HCT116 (cell line): ENCODE results near the gene EHBP1. TPM values are rescaled to one million over a fixed set of nuclear protein-coding genes. Genes with fewer than 3 reads are reported as not detected.
A peak's percentile ranks its signal among the peaks of the same experiment; 100 is the strongest.

Source experiments
- ATAC-seq: fragments of 200-7000 bp; cut with Tn5 transposase; 2 replicates; pipeline ENCODE4 v1.9.1; 2020; ENCODE audit warnings: mild to moderate bottlenecking, moderate library complexity
- BruUV-seq: library from RNA; stranded (reverse); fragments of 400-500 nt; replicated peaks from 2 replicates; lab custom pipeline; 2021; lab: Mats Ljungman, UMichigan
- CTCF ChIA-PET: fragments of 300-600 bp; sonication (Branson Sonifier 250); formaldehyde crosslinking; loops from one replicate; lab custom pipeline; 2021; ENCODE audit warnings: antibody characterized with exemption; lab: Charles Lee
- POLR2A ChIA-PET: fragments of 300-600, 350-600 bp; sonication (Branson Sonifier 250); formaldehyde crosslinking; loops from one replicate; lab custom pipeline; 2021; ENCODE audit warnings: antibody characterized with exemption; lab: Charles Lee
- RAD21 ChIA-PET, 2 experiments: fragments of 300-600 bp; sonication (Branson Sonifier 250); formaldehyde crosslinking; loops; one replicate each; lab custom pipeline; 2023; ENCODE audit warnings: low total read pairs in 2 of 2; ENCODE audit not compliant: uncharacterized antibody in 2 of 2, unreplicated experiment in 2 of 2, low non-redundant PET in 1 of 2; lab: Charles Lee
- DNase-seq: peaks from one replicate; pipeline ENCODE4 v3.0.0-alpha.2; 2010; ENCODE audit warnings: low read depth, low spot score
- H2AFZ ChIP-seq: fragments of 200-600 bp; shearing (Covaris generic), sonication (generic); 2 replicates; pipeline ENCODE4 v1.6.1; 2017; ENCODE audit warnings: low read depth, mixed run types, mixed read lengths, antibody characterized with exemption, low read length; ENCODE audit not compliant: poor library complexity, severe bottlenecking
- H3K27ac ChIP-seq: 2 replicates; pipeline ENCODE4 v1.5.1; 2012; ENCODE audit warnings: low read depth, low read length
- H3K27me3 ChIP-seq: fragments of 200-600 bp; sonication (generic); 2 replicates; pipeline ENCODE4 v1.6.1; 2016; ENCODE audit warnings: mixed run types, low read length, mixed read lengths; ENCODE audit not compliant: insufficient read depth
- H3K36me3 ChIP-seq, 2 experiments: fragments of 200-500 bp in 1 of 2; fragments of 200-600 bp in 1 of 2; sonication (Bioruptor generic) in 1 of 2; sonication (generic) in 1 of 2; 2 replicates each; pipeline versions ENCODE4 v1.5.1 to v1.6.1; 2014 to 2016; ENCODE audit warnings: low read length in 2 of 2, inconsistent platforms in 1 of 2, mixed read lengths in 1 of 2, mixed run types in 1 of 2; ENCODE audit not compliant: insufficient read depth in 2 of 2, control insufficient read depth in 1 of 2
- H3K4me1 ChIP-seq, 2 experiments: fragments of 200-600 bp in 1 of 2; sonication (generic) in 1 of 2; 2 replicates each; pipeline versions ENCODE4 v1.5.1 to v1.6.1; 2012 to 2017; ENCODE audit warnings: low read length in 2 of 2, inconsistent platforms in 1 of 2, mild to moderate bottlenecking in 1 of 2, mixed read lengths in 1 of 2, mixed run types in 1 of 2, moderate library complexity in 1 of 2; ENCODE audit not compliant: insufficient read depth in 2 of 2, control insufficient read depth in 1 of 2
- H3K4me2 ChIP-seq: fragments of 200-600 bp; sonication (generic); 2 replicates; pipeline ENCODE4 v1.6.1; 2017; ENCODE audit warnings: mixed run types, low read length, mixed read lengths
- H3K4me3 ChIP-seq, 2 experiments: fragments of 200-600 bp in 1 of 2; sonication (generic) in 1 of 2; replicated peaks in 1 of 2; 2 replicates each; pipeline ENCODE4 v1.5.1; 2011 to 2016; ENCODE audit warnings: low read length in 2 of 2, control low read depth in 1 of 2, low read depth in 1 of 2, mild to moderate bottlenecking in 1 of 2, mixed read lengths in 1 of 2, mixed run types in 1 of 2
- H3K79me2 ChIP-seq: fragments of 200-600 bp; sonication (generic); 2 replicates; pipeline ENCODE4 v1.6.1; 2017; ENCODE audit warnings: mild to moderate bottlenecking, mixed run types, low read length, moderate library complexity, mixed read lengths; ENCODE audit not compliant: insufficient read depth
- H3K9ac ChIP-seq: fragments of 200-600 bp; sonication (generic); 2 replicates; pipeline ENCODE4 v1.6.1; 2016; ENCODE audit warnings: low read length, mixed read lengths
- H3K9me2 ChIP-seq: fragments of 200-600 bp; sonication (generic), shearing (Covaris generic); 2 replicates; pipeline ENCODE4 v1.6.1; 2017; ENCODE audit warnings: mixed run types, mild to moderate bottlenecking, moderate library complexity; ENCODE audit not compliant: insufficient read depth
- H3K9me3 ChIP-seq, 2 experiments: fragments of 200-500 bp in 1 of 2; fragments of 200-600 bp in 1 of 2; sonication (Bioruptor generic) in 1 of 2; sonication (generic) in 1 of 2; 2 replicates each; pipeline ENCODE4 v1.6.1; 2014 to 2017; ENCODE audit warnings: low read length in 2 of 2, mixed read lengths in 2 of 2, inconsistent platforms in 1 of 2, low read depth in 1 of 2, mild to moderate bottlenecking in 1 of 2, mixed run types in 1 of 2, moderate library complexity in 1 of 2; ENCODE audit not compliant: control insufficient read depth in 1 of 2, insufficient read depth in 1 of 2
- H4K20me1 ChIP-seq: fragments of 200-600 bp; sonication (generic), shearing (Covaris generic); 2 replicates; pipeline ENCODE4 v1.6.1; 2017; ENCODE audit warnings: mixed run types, mild to moderate bottlenecking, moderate library complexity; ENCODE audit not compliant: insufficient read depth
- CBX3 ChIP-seq: IDR thresholded peaks from 2 replicates; pipeline ENCODE4 v1.6.1; 2012; ENCODE audit warnings: low read depth
- CTCF ChIP-seq, 3 experiments: fragments of 200-600 bp in 1 of 3; sonication (generic) in 1 of 3; IDR thresholded peaks in 2 of 3; conservative IDR thresholded peaks in 1 of 3; 2 replicates each; pipeline ENCODE4 v1.5.1; 2012 to 2017; ENCODE audit warnings: low read depth in 2 of 3, low read length in 2 of 3, antibody characterized with exemption in 1 of 3, borderline replicate concordance in 1 of 3, control low read depth in 1 of 3, mild to moderate bottlenecking in 1 of 3, mixed read lengths in 1 of 3, mixed run types in 1 of 3, moderate library complexity in 1 of 3; ENCODE audit not compliant: insufficient read depth in 1 of 3
- EZH2phosphoT487 ChIP-seq: fragments of 200-600 bp; IDR thresholded peaks from 2 replicates; pipeline ENCODE4 v1.6.1; 2018; ENCODE audit warnings: antibody characterized with exemption, borderline replicate concordance
- FOSL1 ChIP-seq: IDR thresholded peaks from 2 replicates; pipeline ENCODE4 v1.6.1; 2012; ENCODE audit warnings: low read depth
- JUND ChIP-seq: IDR thresholded peaks from 2 replicates; pipeline ENCODE4 v1.6.1; 2012
- POLR2AphosphoS5 ChIP-seq: IDR thresholded peaks from 2 replicates; pipeline ENCODE4 v1.6.1; 2011; ENCODE audit warnings: mild to moderate bottlenecking, low read depth, low read length, moderate library complexity
- RAD21 ChIP-seq: IDR thresholded peaks from 2 replicates; pipeline ENCODE4 v1.6.1; 2012; ENCODE audit warnings: low read depth, mild to moderate bottlenecking
- SIN3A ChIP-seq: IDR thresholded peaks from 2 replicates; pipeline ENCODE4 v1.6.1; 2012; ENCODE audit warnings: low read depth
- YY1 ChIP-seq: IDR thresholded peaks from 2 replicates; pipeline ENCODE4 v1.6.1; 2011; ENCODE audit warnings: low read length, low read depth, moderate library complexity, mild to moderate bottlenecking; ENCODE audit not compliant: insufficient replicate concordance; ENCODE audit errors: extremely low read depth
- ZBTB33 ChIP-seq: IDR thresholded peaks from 2 replicates; pipeline ENCODE4 v1.6.1; 2011; ENCODE audit warnings: mild to moderate bottlenecking, low read length, moderate library complexity; ENCODE audit not compliant: insufficient replicate concordance; ENCODE audit errors: extremely low read depth
- ZFX ChIP-seq: fragments of 450-650 bp; IDR thresholded peaks from 2 replicates; pipeline ENCODE4 v1.6.1; 2017
- ZNF274 ChIP-seq: fragments of 200-500 bp; sonication (Bioruptor generic); IDR thresholded peaks from 2 replicates; pipeline ENCODE4 v1.6.1; 2014; ENCODE audit warnings: mild to moderate bottlenecking, low read depth, low read length, inconsistent platforms
- intact Hi-C: fragments of 100-400 bp; cut with micrococcal nuclease; formaldehyde crosslinking; loops from 2 replicates; pipeline ENCODE4 v1.10.0; 2022
- total RNA-seq: library from RNA; stranded (reverse); gene quantifications from one replicate; pipeline ENCODE4 v1.2.1, GENCODE V29; 2021; ENCODE audit not compliant: unreplicated experiment

Gene EHBP1
- total RNA-seq, 1 experiment from 2014 or later, result 89.9 TPM

GRCh38 chr2:62727876-62728566, 22.5 kb downstream of the EHBP1 start (continued):
- TF ChIP-seq ZBTB33 (no peak), ZNF274 (no peak), POLR2AphosphoS5 (no peak), SIN3A (no peak), RAD21 (no peak), EZH2phosphoT487 (no peak), CBX3 (no peak), JUND (no peak), ZFX (no peak), CTCF (IDR thresholded peaks at IDR 0.05 in 2 of 3, conservative IDR thresholded peaks at IDR 0.05 in 1 of 3; ENCODE audit: borderline replicate concordance in 1 of 3, insufficient read depth in 1 of 3, low read depth in 2 of 3, low read length in 2 of 3) (no peak)

GRCh38 chr2:62731275-62731674, 25.8 kb downstream of the EHBP1 start:
- Histone ChIP-seq H3K27ac (no peak overlapping the region), H3K4me3 (no peak overlapping the region), H3K4me2 (no peak overlapping the region), H3K9me2 (no peaks in the 10 kb centered on the region), H3K9ac (no peak overlapping the region), H3K36me3 (peaks cover 0 to 5% of the 10 kb centered on the region in 2 experiments; a peak in 1 of 4 replicates), H3K27me3 (no peaks in the 10 kb centered on the region), H3K9me3 (no peaks in the 10 kb centered on the region), H4K20me1 (no peaks in the 10 kb centered on the region; the same call in 1 of the 2 replicates), H3K79me2 (peaks cover 96% of the 10 kb centered on the region), H2AFZ (no peak overlapping the region), H3K4me1 (peaks cover 13 to 19% of the 10 kb centered on the region in 2 experiments; a peak in 2 of 4 replicates)
- ATAC-seq (no peak), DNase-seq (no peak)
- no peak for TF ChIP-seq SIN3A
- no peak for TF ChIP-seq RAD21
- no peak for TF ChIP-seq YY1
- TF ChIP-seq FOSL1, result no peak
- TF ChIP-seq CBX3, result 0 out of 2 replicates have a peak, but pooled peaks have one; percentile 21
- no peak for TF ChIP-seq CTCF (IDR thresholded peaks at IDR 0.05 in 2 of 3, conservative IDR thresholded peaks at IDR 0.05 in 1 of 3; ENCODE audit: borderline replicate concordance in 1 of 3, insufficient read depth in 1 of 3, low read depth in 2 of 3, low read length in 2 of 3)
- TF ChIP-seq JUND, result no peak
- no peak for TF ChIP-seq ZBTB33
- ChIA-PET POLR2A (no interaction called here), CTCF (no interaction called here), RAD21 (no interaction called here)
- BruUV-seq, result no TSS peak
- intact Hi-C loops, result no loop called here
